ENCODE results near the gene IFT122. TPM values are rescaled to one million over a fixed set of nuclear protein-coding genes. Genes with fewer than 3 reads are reported as not detected.

The IFT122 gene
- total and polyA plus RNA-seq, 2 experiments from 2014 or later = 10.2 to 38.8 TPM

GRCh38 chr3:129421236-129421883 lies 18.7 kb upstream of the IFT122 start (continued):
- no peak for TF ChIP-seq ZNF331 (CRISPR knock-in tag; IDR thresholded peaks at IDR 0.05; ENCODE audit: low read depth)
- TF ChIP-seq REST (IDR thresholded peaks at IDR 0.05; ENCODE audit: unreplicated experiment) = no peak
- TF ChIP-seq STAT1 (IDR thresholded peaks at IDR 0.05; ENCODE audit: unreplicated experiment) = no peak
- TF ChIP-seq NANOG (IDR thresholded peaks at IDR 0.05; ENCODE audit: borderline replicate concordance) = no peak
- no peak for TF ChIP-seq CREB1 (CRISPR knock-in tag; IDR thresholded peaks at IDR 0.05; ENCODE audit: low read depth)
- TF ChIP-seq, protein P1, sequence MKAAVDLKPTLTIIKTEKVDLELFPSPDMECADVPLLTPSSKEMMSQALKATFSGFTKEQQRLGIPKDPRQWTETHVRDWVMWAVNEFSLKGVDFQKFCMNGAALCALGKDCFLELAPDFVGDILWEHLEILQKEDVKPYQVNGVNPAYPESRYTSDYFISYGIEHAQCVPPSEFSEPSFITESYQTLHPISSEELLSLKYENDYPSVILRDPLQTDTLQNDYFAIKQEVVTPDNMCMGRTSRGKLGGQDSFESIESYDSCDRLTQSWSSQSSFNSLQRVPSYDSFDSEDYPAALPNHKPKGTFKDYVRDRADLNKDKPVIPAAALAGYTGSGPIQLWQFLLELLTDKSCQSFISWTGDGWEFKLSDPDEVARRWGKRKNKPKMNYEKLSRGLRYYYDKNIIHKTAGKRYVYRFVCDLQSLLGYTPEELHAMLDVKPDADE (IDR thresholded peaks at IDR 0.05) = no peak

GRCh38 chr3:129421988-129422745 lies 17.9 kb upstream of the IFT122 start:
- Histone ChIP-seq H3K4me3 (no peak overlapping the region), H3K79me2 (replicated peaks; ENCODE audit: insufficient read depth) (no peaks in the 10 kb centered on the region), H3K36me3 (ENCODE audit: insufficient read depth) (no peaks in the 10 kb centered on the region), H3K27me3 (ENCODE audit: insufficient read depth) (peaks cover 2% of the 10 kb centered on the region), H3K9me2 (ENCODE audit: insufficient read depth) (0 out of 2 replicates have a peak, but pooled peaks cover 3% of the 10 kb centered on the region), H4K20me1 (replicated peaks; ENCODE audit: insufficient read depth) (no peaks in the 10 kb centered on the region), H3K27ac (ENCODE audit: low read depth) (no peak overlapping the region), H2AFZ (no peak overlapping the region), H3F3A (replicated peaks; ENCODE audit: low read depth) (0 out of 2 replicates have a peak, but pooled peaks cover 3% of the 10 kb centered on the region), H3K4me2 (no peak overlapping the region), H3K4me1 (ENCODE audit: insufficient read depth) (peaks cover 21% of the 10 kb centered on the region)
- DNase-seq (ENCODE audit: low spot score) (peak; percentile 36), ATAC-seq (peak; percentile 18; the same call in 2 of the 3 replicates)
- peaks cover 37% of the 10 kb centered on the region for H3K4me1 Mint-ChIP-seq
- TF ChIP-seq, protein P2, sequence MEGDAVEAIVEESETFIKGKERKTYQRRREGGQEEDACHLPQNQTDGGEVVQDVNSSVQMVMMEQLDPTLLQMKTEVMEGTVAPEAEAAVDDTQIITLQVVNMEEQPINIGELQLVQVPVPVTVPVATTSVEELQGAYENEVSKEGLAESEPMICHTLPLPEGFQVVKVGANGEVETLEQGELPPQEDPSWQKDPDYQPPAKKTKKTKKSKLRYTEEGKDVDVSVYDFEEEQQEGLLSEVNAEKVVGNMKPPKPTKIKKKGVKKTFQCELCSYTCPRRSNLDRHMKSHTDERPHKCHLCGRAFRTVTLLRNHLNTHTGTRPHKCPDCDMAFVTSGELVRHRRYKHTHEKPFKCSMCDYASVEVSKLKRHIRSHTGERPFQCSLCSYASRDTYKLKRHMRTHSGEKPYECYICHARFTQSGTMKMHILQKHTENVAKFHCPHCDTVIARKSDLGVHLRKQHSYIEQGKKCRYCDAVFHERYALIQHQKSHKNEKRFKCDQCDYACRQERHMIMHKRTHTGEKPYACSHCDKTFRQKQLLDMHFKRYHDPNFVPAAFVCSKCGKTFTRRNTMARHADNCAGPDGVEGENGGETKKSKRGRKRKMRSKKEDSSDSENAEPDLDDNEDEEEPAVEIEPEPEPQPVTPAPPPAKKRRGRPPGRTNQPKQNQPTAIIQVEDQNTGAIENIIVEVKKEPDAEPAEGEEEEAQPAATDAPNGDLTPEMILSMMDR (conservative IDR thresholded peaks at IDR 0.05; ENCODE audit: low read depth in 2 of 2) = peak; percentile 31 to 60; a peak in 3 of 4 replicates
- no peak for TF ChIP-seq ZNF114 (CRISPR knock-in tag; IDR thresholded peaks at IDR 0.05)
- no peaks in the 10 kb centered on the region for H3K36me3 Mint-ChIP-seq (ENCODE audit: low read depth)
- no peaks in the 10 kb centered on the region; the same call in 2 of the 3 replicates for H3K9me3 Mint-ChIP-seq
- H3K27ac Mint-ChIP-seq = no peak overlapping the region
- no peak overlapping the region for H3K4me3 Mint-ChIP-seq
- peaks cover 19% of the 10 kb centered on the region for H3K27me3 Mint-ChIP-seq (ENCODE audit: insufficient read depth, low read depth, poor library complexity)
